Duodenal mucosa (tissue), 2 donors: Measurements from ENCODE around the gene APOL6.

Experiments
- H3K27ac ChIP-seq: one replicate; pipeline ENCODE4 v1.7.0; 2013; ENCODE audit warnings: low read depth, low read length
- H3K27me3 ChIP-seq, 2 donors: one replicate each; pipeline ENCODE4 v1.7.0; 2013; ENCODE audit warnings: low read length in 2 of 2, control low read depth in 1 of 2; ENCODE audit not compliant: insufficient read depth in 2 of 2, control insufficient read depth in 1 of 2
- H3K36me3 ChIP-seq, 2 donors: one replicate each; pipeline ENCODE4 v1.7.0; 2013; ENCODE audit warnings: low read length in 2 of 2, control low read depth in 1 of 2; ENCODE audit not compliant: insufficient read depth in 2 of 2, control insufficient read depth in 1 of 2
- H3K4me1 ChIP-seq, 2 donors: one replicate each; pipeline ENCODE4 v1.7.0; 2013; ENCODE audit warnings: low read length in 2 of 2, control low read depth in 1 of 2; ENCODE audit not compliant: insufficient read depth in 2 of 2, control insufficient read depth in 1 of 2
- H3K4me3 ChIP-seq, 2 donors: one replicate each; pipeline ENCODE4 v1.7.0; 2013; ENCODE audit warnings: low read length in 2 of 2, low read depth in 1 of 2
- H3K9ac ChIP-seq, 2 donors: one replicate each; pipeline ENCODE4 v1.7.0; 2013; ENCODE audit warnings: low read length in 2 of 2, low read depth in 1 of 2
- H3K9me3 ChIP-seq, 2 donors: one replicate each; pipeline ENCODE4 v1.7.0; 2013; ENCODE audit warnings: low read length in 2 of 2, control low read depth in 1 of 2; ENCODE audit not compliant: control insufficient read depth in 1 of 2

APOL6 gene

DNA sequence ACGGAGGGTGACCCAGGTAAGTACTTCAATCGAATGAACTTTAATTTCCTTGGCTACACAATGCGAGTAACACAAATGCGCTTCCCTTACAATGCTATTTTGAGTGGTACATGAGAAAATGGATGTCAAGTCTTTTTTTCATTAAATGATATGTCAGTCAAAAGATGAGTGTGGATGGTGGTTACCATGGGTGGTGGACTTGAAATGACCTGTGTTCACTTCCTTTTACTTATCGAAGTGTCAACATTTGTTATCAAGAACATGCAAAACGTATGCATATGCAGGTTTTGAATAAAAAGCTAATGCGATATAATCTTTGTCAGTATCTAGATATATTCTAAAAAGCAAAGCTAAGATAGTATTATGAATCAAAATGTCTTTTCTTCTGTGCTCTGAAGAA, 60.7 kb downstream of the APOL6 start:
- Histone ChIP-seq H3K4me3 (no peak overlapping the region), H3K4me1 (peaks cover 2 to 12% of the 10 kb centered on the region in 2 donors), H3K9me3 (no peaks in the 10 kb centered on the region), H3K9ac (no peak overlapping the region), H3K27me3 (no peaks in the 10 kb centered on the region), H3K27ac (no peak overlapping the region), H3K36me3 (no peaks in the 10 kb centered on the region)

DNA sequence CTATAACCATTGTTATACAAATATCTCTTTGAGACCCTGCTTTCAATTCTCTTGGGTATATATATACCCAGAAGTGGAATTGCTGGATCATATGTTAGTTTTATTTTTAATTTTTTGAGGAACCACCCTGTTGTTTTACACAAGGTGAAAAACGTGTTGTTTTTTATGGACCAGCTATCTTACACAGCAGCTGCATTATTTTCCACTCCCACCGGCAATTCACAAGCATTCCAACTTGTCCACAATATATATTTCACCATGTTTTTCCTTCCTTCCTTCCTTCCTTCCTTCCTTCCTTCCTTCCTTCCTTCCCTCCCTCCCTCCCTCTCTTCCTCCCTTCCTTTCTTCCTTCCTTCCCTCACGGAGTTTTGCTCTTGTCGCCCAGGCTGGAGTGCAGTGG, 63.1 kb downstream of the APOL6 start:
- Histone ChIP-seq H3K4me3 (no peak overlapping the region), H3K9ac (no peak overlapping the region), H3K4me1 (peaks cover 0 to 7% of the 10 kb centered on the region in 2 donors), H3K27me3 (no peaks in the 10 kb centered on the region), H3K27ac (no peak overlapping the region), H3K9me3 (no peaks in the 10 kb centered on the region), H3K36me3 (no peaks in the 10 kb centered on the region)

DNA sequence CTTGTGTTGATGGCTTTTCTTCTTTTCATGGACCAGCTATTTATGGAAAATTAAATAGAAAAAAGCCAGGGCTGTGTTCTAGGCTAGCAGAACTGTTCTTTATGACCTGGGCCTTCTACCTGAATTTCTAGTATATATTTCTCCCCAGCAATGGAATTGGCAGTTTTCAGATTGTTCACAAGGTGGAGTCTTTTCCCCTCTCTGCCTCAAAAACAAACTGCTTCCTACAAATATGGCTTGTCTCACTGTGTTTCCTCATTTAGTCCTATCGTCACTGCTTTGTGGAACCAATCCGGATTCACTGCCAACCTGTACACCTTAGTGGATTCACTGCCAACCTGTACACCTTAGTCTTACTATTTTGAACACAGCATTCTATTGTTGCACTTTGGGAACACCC, 64.4 kb downstream of the APOL6 start:
- peaks cover 0 to 7% of the 10 kb centered on the region in 2 donors for H3K4me1 ChIP-seq
- H3K4me3 ChIP-seq = no peak overlapping the region
- no peaks in the 10 kb centered on the region for H3K27me3 ChIP-seq
- no peaks in the 10 kb centered on the region for H3K36me3 ChIP-seq
- H3K9me3 ChIP-seq = no peaks in the 10 kb centered on the region
- no peak overlapping the region for H3K9ac ChIP-seq
- no peak overlapping the region for H3K27ac ChIP-seq

DNA sequence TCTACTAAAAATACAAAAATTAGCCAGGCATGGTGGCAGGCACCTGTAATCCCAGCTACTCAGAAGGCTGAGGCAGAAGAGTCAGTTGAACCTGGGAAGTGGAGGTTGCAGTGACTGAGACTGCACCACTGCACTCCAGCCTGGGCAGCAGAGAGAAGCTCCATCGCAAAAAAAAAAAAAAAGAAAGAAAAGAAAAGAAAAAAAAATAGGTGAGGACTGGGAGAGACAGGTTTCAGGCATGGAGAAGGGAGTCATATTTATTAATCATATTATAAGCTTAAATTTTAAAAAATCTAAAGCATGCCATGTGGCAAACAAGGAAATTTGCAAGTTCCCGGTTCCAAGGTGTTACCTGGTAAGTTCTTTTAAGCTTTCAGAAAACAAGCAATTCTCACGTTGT, 69.3 kb downstream of the APOL6 start, which contains the start of gene APOL5:
Gene APOL5, plus strand, starts transcription at position 301 of the 400 bp plus-strand sequence. Its CDS starts 0 bp downstream, at position 301.
- Histone ChIP-seq H3K9me3 (no peaks in the 10 kb centered on the region), H3K9ac (no peak within 1 kb of the TSS), H3K4me3 (no peak within 1 kb of the TSS), H3K4me1 (no peaks in the 10 kb centered on the region), H3K36me3 (no peaks in the 10 kb centered on the region), H3K27me3 (no peaks in the 10 kb centered on the region), H3K27ac (no peak within 1 kb of the TSS)
